ENCODE measurements around the gene LRIG1.

The LRIG1 gene

GRCh38 chr3:66449411-66449974 lies 51.3 kb downstream of the LRIG1 start:
- Histone ChIP-seq H4K20me1 (ENCODE audit: insufficient read depth, low read length) (no peaks in the 10 kb centered on the region), H3K4me3 (ENCODE audit: low read length) (peak overlapping the region; percentile 30), H3K9ac (ENCODE audit: low read length) (peak overlapping the region; percentile 42), H3K9me3 (ENCODE audit: insufficient read depth, low read length) (no peaks in the 10 kb centered on the region), H3K27me3 (ENCODE audit: low read depth, low read length) (no peaks in the 10 kb centered on the region), H3K36me3 (replicated peaks; ENCODE audit: low read depth, low read length) (peaks cover 45% of the 10 kb centered on the region), H2AFZ (ENCODE audit: low read depth, low read length) (no peak overlapping the region), H3K27ac (ENCODE audit: low read length) (peak overlapping the region; percentile 85), H3K4me2 (ENCODE audit: low read length) (peak overlapping the region; percentile 75), H3K79me2 (ENCODE audit: low read length) (peaks cover 23% of the 10 kb centered on the region), H3K4me1 (ENCODE audit: low read length) (peaks cover 32% of the 10 kb centered on the region)
- TF ChIP-seq EZH2phosphoT487 (IDR thresholded peaks at IDR 0.05; ENCODE audit: low read depth) (no peak), CTCF (IDR thresholded peaks at IDR 0.05; ENCODE audit: low read depth, low read length) (no peak)

DNA sequence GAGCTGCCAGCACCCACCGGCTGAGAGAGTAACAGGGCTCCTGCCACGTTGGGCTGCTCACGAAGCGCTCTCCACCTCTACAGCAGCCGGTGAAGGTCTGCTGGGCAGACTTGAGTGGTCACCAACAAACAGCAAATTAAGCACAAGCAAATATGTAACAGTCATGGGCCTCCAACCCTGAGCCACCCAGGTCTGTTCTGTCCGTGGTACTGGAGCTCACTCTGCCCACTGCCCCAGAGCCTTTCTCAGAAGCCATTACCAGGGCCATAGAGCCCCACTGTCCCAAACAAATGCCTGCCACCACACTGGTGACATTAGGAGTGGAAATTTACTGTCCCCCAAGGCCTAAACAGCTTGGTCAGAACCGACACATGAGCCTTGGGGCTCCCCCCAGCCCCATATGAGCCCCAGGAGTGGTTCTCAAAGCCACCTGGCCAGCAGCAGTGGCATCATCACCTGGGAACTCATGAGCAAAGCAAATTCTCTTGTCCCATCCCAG lies 56.6 kb downstream of the LRIG1 start:
- H3K36me3 ChIP-seq (replicated peaks; ENCODE audit: low read depth, low read length) = peaks cover 25% of the 10 kb centered on the region
- no peaks in the 10 kb centered on the region for H4K20me1 ChIP-seq (ENCODE audit: insufficient read depth, low read length)
- H3K4me3 ChIP-seq (ENCODE audit: low read length) = no peak overlapping the region
- no peak overlapping the region for H3K9ac ChIP-seq (ENCODE audit: low read length)
- H3K27ac ChIP-seq (ENCODE audit: low read length) = no peak overlapping the region
- H3K79me2 ChIP-seq (ENCODE audit: low read length) = peaks cover 15% of the 10 kb centered on the region
- TF ChIP-seq CTCF (IDR thresholded peaks at IDR 0.05; ENCODE audit: low read depth, low read length) (no peak), EZH2phosphoT487 (IDR thresholded peaks at IDR 0.05; ENCODE audit: low read depth) (no peak)
- no peak overlapping the region for H3K4me2 ChIP-seq (ENCODE audit: low read length)
- no peak overlapping the region for H2AFZ ChIP-seq (ENCODE audit: low read depth, low read length)
- no peaks in the 10 kb centered on the region for H3K9me3 ChIP-seq (ENCODE audit: insufficient read depth, low read length)
- H3K27me3 ChIP-seq (ENCODE audit: low read depth, low read length) = no peaks in the 10 kb centered on the region
- H3K4me1 ChIP-seq (ENCODE audit: low read length) = peaks cover 30% of the 10 kb centered on the region

DNA sequence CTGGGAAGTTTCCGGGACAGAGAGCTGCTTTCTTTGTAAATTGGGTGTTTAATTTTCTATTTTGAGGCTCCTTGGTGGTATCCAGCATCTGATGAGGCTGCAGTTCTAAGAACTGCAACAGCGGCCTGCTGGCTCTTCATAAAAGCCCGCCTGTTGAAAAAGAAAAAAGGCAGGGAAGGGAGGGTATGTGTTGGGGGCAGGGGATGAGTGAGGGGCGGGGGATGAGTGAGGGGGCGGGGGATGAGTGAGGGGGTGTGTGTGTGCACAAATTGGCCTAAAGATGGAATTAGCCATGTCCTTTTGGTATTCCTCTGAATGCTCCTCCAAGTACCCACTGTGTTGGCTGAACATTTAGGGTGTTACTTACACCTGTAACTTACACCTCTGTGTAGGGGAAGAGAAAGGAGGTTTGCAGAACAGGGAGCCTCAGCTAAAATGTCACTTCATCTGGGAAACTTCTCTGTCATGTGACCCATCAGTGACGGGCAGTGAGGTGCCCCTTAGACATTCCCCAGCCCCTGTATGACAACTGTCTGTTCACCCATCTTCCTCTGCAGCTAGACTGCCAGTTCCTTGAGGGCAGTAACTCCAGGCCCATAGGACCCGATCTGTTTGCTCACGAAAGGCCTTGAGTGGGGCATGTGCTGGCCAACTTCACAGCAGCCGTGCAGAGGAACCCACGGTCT lies 57.6 kb downstream of the LRIG1 start:
- H4K20me1 ChIP-seq (ENCODE audit: insufficient read depth, low read length) = no peaks in the 10 kb centered on the region
- peaks cover 15% of the 10 kb centered on the region for H3K36me3 ChIP-seq (replicated peaks; ENCODE audit: low read depth, low read length)
- peaks cover 11% of the 10 kb centered on the region for H3K79me2 ChIP-seq (ENCODE audit: low read length)
- no peak overlapping the region for H3K9ac ChIP-seq (ENCODE audit: low read length)
- H3K4me1 ChIP-seq (ENCODE audit: low read length) = peaks cover 21% of the 10 kb centered on the region
- H3K4me3 ChIP-seq (ENCODE audit: low read length) = no peak overlapping the region
- H3K27ac ChIP-seq (ENCODE audit: low read length) = no peak overlapping the region
- H3K4me2 ChIP-seq (ENCODE audit: low read length) = no peak overlapping the region
- TF ChIP-seq CTCF (IDR thresholded peaks at IDR 0.05; ENCODE audit: low read depth, low read length) = no peak
- no peak for TF ChIP-seq EZH2phosphoT487 (IDR thresholded peaks at IDR 0.05; ENCODE audit: low read depth)
- H3K27me3 ChIP-seq (ENCODE audit: low read depth, low read length) = no peaks in the 10 kb centered on the region
- no peaks in the 10 kb centered on the region for H3K9me3 ChIP-seq (ENCODE audit: insufficient read depth, low read length)
- no peak overlapping the region for H2AFZ ChIP-seq (ENCODE audit: low read depth, low read length)

DNA sequence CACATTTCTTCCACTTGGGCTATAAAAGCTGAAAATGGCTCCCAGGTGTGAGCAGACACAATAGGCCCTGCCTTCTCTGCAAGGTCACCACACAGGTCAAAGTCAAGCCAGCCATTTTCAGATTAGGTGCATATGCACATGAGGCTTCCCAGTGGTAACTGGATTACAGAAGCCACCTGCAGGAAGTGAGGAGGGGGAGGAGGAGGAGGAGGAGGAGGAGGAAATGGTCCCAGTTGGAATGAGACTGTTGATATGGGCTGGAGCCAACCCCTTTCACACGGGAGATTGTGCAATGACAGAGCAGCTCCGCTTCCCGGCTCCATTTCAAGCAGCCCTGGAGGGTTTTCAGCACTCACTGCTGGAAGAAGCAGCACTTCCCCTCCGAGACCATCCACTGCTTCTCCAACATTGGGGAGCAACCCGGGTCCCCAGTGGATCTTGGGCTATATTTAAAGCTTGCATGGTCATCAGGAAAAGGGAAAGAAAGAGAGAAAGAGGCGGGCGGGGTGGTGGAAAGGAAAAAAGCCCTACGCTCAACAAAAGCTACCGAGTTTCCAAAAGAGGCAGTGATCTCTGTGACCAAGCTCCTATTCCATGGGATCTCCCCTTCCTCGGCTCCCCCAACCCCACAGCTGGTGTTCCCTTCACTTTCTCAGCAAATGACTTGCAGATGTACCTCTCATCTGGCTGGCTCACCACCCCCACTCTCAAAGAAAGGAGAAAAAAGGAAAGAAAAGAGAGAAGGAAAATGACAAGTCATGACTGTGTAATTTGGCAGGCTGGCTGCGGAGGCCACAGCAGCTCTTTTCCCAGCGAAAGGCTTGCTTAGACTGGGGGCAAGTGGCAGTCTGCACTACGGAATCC lies 58.3 kb downstream of the LRIG1 start:
- Histone ChIP-seq H2AFZ (ENCODE audit: low read depth, low read length) (no peak overlapping the region), H3K36me3 (replicated peaks; ENCODE audit: low read depth, low read length) (peaks cover 8% of the 10 kb centered on the region), H3K9me3 (ENCODE audit: insufficient read depth, low read length) (no peaks in the 10 kb centered on the region), H3K4me3 (ENCODE audit: low read length) (no peak overlapping the region), H3K27me3 (ENCODE audit: low read depth, low read length) (no peaks in the 10 kb centered on the region), H3K9ac (ENCODE audit: low read length) (no peak overlapping the region), H4K20me1 (ENCODE audit: insufficient read depth, low read length) (no peaks in the 10 kb centered on the region; the same call in 1 of the 2 replicates), H3K27ac (ENCODE audit: low read length) (no peak overlapping the region), H3K4me1 (ENCODE audit: low read length) (peaks cover 15% of the 10 kb centered on the region), H3K4me2 (ENCODE audit: low read length) (no peak overlapping the region), H3K79me2 (ENCODE audit: low read length) (peaks cover 3% of the 10 kb centered on the region)
- TF ChIP-seq EZH2phosphoT487 (IDR thresholded peaks at IDR 0.05; ENCODE audit: low read depth) = no peak

All from OCI-LY3 (cell line).